HCT116 (cell line): ENCODE results near the gene TNIK.

Experiments used
- CBX3 ChIP-seq: IDR thresholded peaks from 2 replicates; pipeline ENCODE4 v1.6.1; 2012; ENCODE audit warnings: low read depth
- ELF1 ChIP-seq: IDR thresholded peaks from 2 replicates; pipeline ENCODE4 v1.6.1; 2012; ENCODE audit warnings: low read depth, borderline replicate concordance
- EZH2 ChIP-seq: fragments of 200-600 bp; sonication (generic); IDR thresholded peaks from 2 replicates; pipeline ENCODE4 v1.6.1; 2017; ENCODE audit warnings: antibody characterized with exemption, mixed run types
- POLR2A ChIP-seq: IDR thresholded peaks from 2 replicates; pipeline ENCODE4 v1.7.0; 2011; ENCODE audit warnings: borderline replicate concordance; ENCODE audit not compliant: insufficient read depth, insufficient read length; ENCODE audit errors: extremely low read depth
- POLR2AphosphoS5 ChIP-seq: IDR thresholded peaks from 2 replicates; pipeline ENCODE4 v1.6.1; 2011; ENCODE audit warnings: mild to moderate bottlenecking, low read depth, low read length, moderate library complexity
- RAD21 ChIP-seq: IDR thresholded peaks from 2 replicates; pipeline ENCODE4 v1.6.1; 2012; ENCODE audit warnings: low read depth, mild to moderate bottlenecking
- REST ChIP-seq: IDR thresholded peaks from 2 replicates; pipeline ENCODE4 v1.6.1; 2012; ENCODE audit warnings: low read depth
- SIN3A ChIP-seq: IDR thresholded peaks from 2 replicates; pipeline ENCODE4 v1.6.1; 2012; ENCODE audit warnings: low read depth
- TCF7L2 ChIP-seq: IDR thresholded peaks from 2 replicates; pipeline ENCODE4 v1.7.0; 2011; ENCODE audit warnings: borderline replicate concordance, inconsistent platforms; ENCODE audit not compliant: insufficient read depth, insufficient read length; ENCODE audit errors: extremely low read depth
- TF ChIP-seq, protein P1 (sequence below), 3 experiments: fragments of 200-600 bp in 1 of 3; sonication (generic) in 1 of 3; IDR thresholded peaks in 2 of 3; conservative IDR thresholded peaks in 1 of 3; 2 replicates each; pipeline ENCODE4 v1.5.1; 2012 to 2017; ENCODE audit warnings: low read depth in 2 of 3, low read length in 2 of 3, antibody characterized with exemption in 1 of 3, borderline replicate concordance in 1 of 3, control low read depth in 1 of 3, mild to moderate bottlenecking in 1 of 3, mixed read lengths in 1 of 3, mixed run types in 1 of 3, moderate library complexity in 1 of 3; ENCODE audit not compliant: insufficient read depth in 1 of 3

GRCh38 chr3:171335559-171335958, 124.6 kb downstream of the TNIK start:
- TF ChIP-seq REST (no peak), POLR2A (no peak), ELF1 (no peak), POLR2AphosphoS5 (no peak), CBX3 (no peak), SIN3A (no peak), EZH2 (no peak), TCF7L2 (no peak), RAD21 (no peak)
- TF ChIP-seq, protein P1, sequence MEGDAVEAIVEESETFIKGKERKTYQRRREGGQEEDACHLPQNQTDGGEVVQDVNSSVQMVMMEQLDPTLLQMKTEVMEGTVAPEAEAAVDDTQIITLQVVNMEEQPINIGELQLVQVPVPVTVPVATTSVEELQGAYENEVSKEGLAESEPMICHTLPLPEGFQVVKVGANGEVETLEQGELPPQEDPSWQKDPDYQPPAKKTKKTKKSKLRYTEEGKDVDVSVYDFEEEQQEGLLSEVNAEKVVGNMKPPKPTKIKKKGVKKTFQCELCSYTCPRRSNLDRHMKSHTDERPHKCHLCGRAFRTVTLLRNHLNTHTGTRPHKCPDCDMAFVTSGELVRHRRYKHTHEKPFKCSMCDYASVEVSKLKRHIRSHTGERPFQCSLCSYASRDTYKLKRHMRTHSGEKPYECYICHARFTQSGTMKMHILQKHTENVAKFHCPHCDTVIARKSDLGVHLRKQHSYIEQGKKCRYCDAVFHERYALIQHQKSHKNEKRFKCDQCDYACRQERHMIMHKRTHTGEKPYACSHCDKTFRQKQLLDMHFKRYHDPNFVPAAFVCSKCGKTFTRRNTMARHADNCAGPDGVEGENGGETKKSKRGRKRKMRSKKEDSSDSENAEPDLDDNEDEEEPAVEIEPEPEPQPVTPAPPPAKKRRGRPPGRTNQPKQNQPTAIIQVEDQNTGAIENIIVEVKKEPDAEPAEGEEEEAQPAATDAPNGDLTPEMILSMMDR (IDR thresholded peaks at IDR 0.05 in 2 of 3, conservative IDR thresholded peaks at IDR 0.05 in 1 of 3; ENCODE audit: borderline replicate concordance in 1 of 3, insufficient read depth in 1 of 3, low read depth in 2 of 3, low read length in 2 of 3): no peak
